Vagina (tissue), 2 donors: ENCODE results near the gene AMZ1. TPM values are rescaled to one million over a fixed set of nuclear protein-coding genes. Genes with fewer than 3 reads are reported as not detected.
"Not testable (repeated sequence)": the region's sequence is repeated elsewhere in the genome, so short reads cannot be mapped to it uniquely, and the experiment has no call there.

Experiments
- DNase-seq, 2 donors: peaks; one replicate each; pipeline ENCODE4 v3.0.0-alpha.2; 2017; ENCODE audit errors: extremely low spot score in 2 of 2
- H3K27ac ChIP-seq: fragments of 200-600 bp; sonication (generic); one replicate; pipeline ENCODE4 v1.5.1; 2019
- H3K27me3 ChIP-seq: fragments of 200-600 bp; sonication (generic); one replicate; pipeline ENCODE4 v1.5.1; 2019
- H3K36me3 ChIP-seq, 2 donors: fragments of 200-600 bp; sonication (generic); one replicate each; pipeline ENCODE4 v1.5.1; 2017 to 2019
- H3K4me1 ChIP-seq: fragments of 200-600 bp; sonication (generic); one replicate; pipeline ENCODE4 v1.5.1; 2019
- H3K4me3 ChIP-seq, 2 donors: fragments of 200-600 bp; sonication (generic); 1 replicate in 1 of 2; 2 replicates in 1 of 2; pipeline ENCODE4 v1.5.1; 2016 to 2019
- H3K9me3 ChIP-seq: fragments of 200-600 bp; sonication (generic); one replicate; pipeline ENCODE4 v1.5.1; 2019
- CTCF ChIP-seq, 3 experiments: fragments of 450-650 bp in 2 of 3; fragments of 200-600 bp in 1 of 3; sonication (generic) in 1 of 3; IDR thresholded peaks; one replicate each; pipeline ENCODE4 v1.5.1; 2017 to 2019; ENCODE audit warnings: antibody characterized with exemption in 3 of 3, mild to moderate bottlenecking in 2 of 3, moderate library complexity in 2 of 3
- POLR2A ChIP-seq, 2 donors: fragments of 450-650 bp; IDR thresholded peaks; one replicate each; pipeline ENCODE4 v1.6.1; 2017; ENCODE audit warnings: antibody characterized with exemption in 2 of 2, mild to moderate bottlenecking in 2 of 2, moderate library complexity in 2 of 2
- POLR2AphosphoS5 ChIP-seq, 2 donors: sonication (generic); formaldehyde crosslinking; IDR thresholded peaks; one replicate each; pipeline ENCODE4 v1.9.0; 2017; ENCODE audit warnings: antibody characterized with exemption in 2 of 2, mild to moderate bottlenecking in 2 of 2, low read depth in 1 of 2; ENCODE audit not compliant: insufficient read depth in 1 of 2
- intact Hi-C: fragments of 100-400 bp; cut with DNase I; formaldehyde crosslinking; loops from one replicate; pipeline ENCODE4 v1.15.1; 2023
- total RNA-seq: library from RNA; depleted of rRNA; stranded (reverse); fragments of >200 nt; gene quantifications from one replicate; pipeline ENCODE4 v1.2.3, GENCODE V29; 2016

AMZ1 gene
- total RNA-seq, 1 donor from 2014 or later: 1.2 TPM

DNA sequence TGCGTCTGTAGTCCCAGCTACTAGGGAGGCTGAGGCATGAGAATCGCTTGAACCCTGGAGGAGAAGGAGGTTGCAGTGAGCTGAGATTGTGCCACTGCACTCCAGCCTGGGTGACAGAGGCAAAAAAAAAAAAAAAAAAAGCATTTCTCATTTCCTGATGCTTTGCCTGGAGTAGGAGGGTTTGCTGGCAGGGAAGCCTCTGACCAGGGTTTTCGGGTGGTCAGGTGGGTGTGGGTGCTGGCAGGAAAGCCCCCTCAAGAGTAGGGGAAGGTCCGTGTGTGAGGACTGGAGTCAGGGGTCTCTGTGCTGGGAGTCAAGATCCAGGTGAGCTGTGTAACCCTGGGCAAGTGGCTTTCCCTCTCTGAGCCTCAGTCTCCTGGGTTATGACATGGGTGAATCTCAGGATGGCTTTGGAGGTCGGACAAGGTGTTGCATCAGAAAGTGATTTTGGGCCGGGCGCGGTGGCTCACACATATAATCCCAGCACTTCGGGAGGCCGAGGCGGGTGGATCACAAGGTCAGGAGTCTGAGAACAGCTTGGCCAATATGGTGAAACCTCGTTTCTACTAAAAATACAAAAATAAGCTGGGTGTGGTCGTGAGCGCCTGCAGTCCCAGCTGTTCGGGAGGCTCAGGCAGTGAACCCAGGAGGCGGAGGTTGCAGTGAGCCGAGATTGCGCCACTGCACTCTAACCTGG is 3.2 kb downstream of the AMZ1 start:
- Histone ChIP-seq H3K27ac (no peak overlapping the region), H3K4me1 (peaks cover 30% of the 10 kb centered on the region), H3K9me3 (no peaks in the 10 kb centered on the region), H3K27me3 (no peaks in the 10 kb centered on the region), H3K36me3 (no peaks in the 10 kb centered on the region), H3K4me3 (no peak overlapping the region)
- no peak for DNase-seq
- intact Hi-C loops: no loop called here
- TF ChIP-seq POLR2A (IDR thresholded peaks at IDR 0.05) (no peak), POLR2AphosphoS5 (IDR thresholded peaks at IDR 0.05; ENCODE audit: insufficient read depth in 1 of 2, low read depth in 1 of 2) (peak in 1 of 2 donors; percentile 29), CTCF (IDR thresholded peaks at IDR 0.05) (no peak)

GRCh38 chr7:2691932-2692439 is 4.0 kb downstream of the AMZ1 start:
- H3K4me3 ChIP-seq, H3K36me3 ChIP-seq, H3K9me3 ChIP-seq, DNase-seq, H3K27me3 ChIP-seq, intact Hi-C loops: not testable (repeated sequence)
- peaks cover 30% of the 10 kb centered on the region for H3K4me1 ChIP-seq
- H3K27ac ChIP-seq: peak overlapping the region; percentile 28

DNA sequence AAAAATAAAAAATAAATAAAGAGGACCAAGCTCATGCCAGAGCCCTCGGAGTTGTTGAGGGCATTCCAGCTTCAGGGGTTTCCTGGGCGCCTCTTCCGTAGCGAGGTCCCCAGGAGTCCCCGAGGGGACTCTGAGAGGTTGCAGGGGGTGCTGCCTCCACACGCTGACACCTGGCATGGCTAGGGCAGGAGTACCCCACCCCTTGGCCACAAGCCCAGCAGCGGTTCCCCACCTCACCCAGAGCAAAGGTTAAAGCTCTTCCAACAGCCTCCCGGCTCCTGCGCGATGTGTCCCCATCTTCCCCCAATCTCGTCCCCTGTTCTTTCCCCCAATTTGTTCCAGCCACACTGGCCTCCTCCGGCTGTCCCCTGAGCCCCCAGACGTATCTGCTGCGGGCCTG is 4.5 kb downstream of the AMZ1 start:
- H3K36me3 ChIP-seq: no peaks in the 10 kb centered on the region
- TF ChIP-seq CTCF (IDR thresholded peaks at IDR 0.05) (no peak), POLR2A (IDR thresholded peaks at IDR 0.05) (no peak)
- H3K9me3 ChIP-seq: no peaks in the 10 kb centered on the region
- no peak for DNase-seq
- H3K27ac ChIP-seq: no peak overlapping the region
- H3K4me3 ChIP-seq: no peak overlapping the region
- peaks cover 25% of the 10 kb centered on the region for H3K4me1 ChIP-seq
- intact Hi-C loops: no loop called here
- H3K27me3 ChIP-seq: no peaks in the 10 kb centered on the region

- H3K27ac ChIP-seq, H3K27me3 ChIP-seq, DNase-seq, intact Hi-C loops, H3K4me3 ChIP-seq, H3K36me3 ChIP-seq, H3K9me3 ChIP-seq: not testable (repeated sequence)
- peaks cover 18% of the 10 kb centered on the region for H3K4me1 ChIP-seq
These were observed 5.6 kb downstream of the AMZ1 start for GRCh38 chr7:2693420-2694121.

- H3K27ac ChIP-seq, intact Hi-C loops, H3K9me3 ChIP-seq, DNase-seq, H3K36me3 ChIP-seq, H3K4me3 ChIP-seq, H3K27me3 ChIP-seq: not testable (repeated sequence)
- peaks cover 12% of the 10 kb centered on the region for H3K4me1 ChIP-seq
These were observed 6.1 kb downstream of the AMZ1 start for GRCh38 chr7:2694122-2694436.

GRCh38 chr7:2698581-2699288 is 10.7 kb downstream of the AMZ1 start:
- Histone ChIP-seq H3K4me1 (peaks cover 6% of the 10 kb centered on the region), H3K36me3 (no peaks in the 10 kb centered on the region), H3K4me3 (no peak overlapping the region), H3K27ac (no peak overlapping the region), H3K27me3 (no peaks in the 10 kb centered on the region), H3K9me3 (no peaks in the 10 kb centered on the region)
- TF ChIP-seq POLR2A (IDR thresholded peaks at IDR 0.05): no peak
- no peak for TF ChIP-seq POLR2AphosphoS5 (IDR thresholded peaks at IDR 0.05; ENCODE audit: insufficient read depth in 1 of 2, low read depth in 1 of 2)
- TF ChIP-seq CTCF (IDR thresholded peaks at IDR 0.05): no peak
- DNase-seq: no peak
- intact Hi-C loops: no loop called here
